Hepatocyte (in vitro differentiated cells): ENCODE data around the gene DMC1. TPM values are rescaled to one million over a fixed set of nuclear protein-coding genes. Genes with fewer than 3 reads are reported as not detected.

Experiments
- DNase-seq: peaks from one replicate; pipeline ENCODE4 v3.0.0-alpha.2; 2016; ENCODE audit warnings: low spot score
- H2AFZ ChIP-seq: fragments of 200-600 bp; sonication (generic); 2 replicates; pipeline ENCODE4 v1.6.0; 2016; ENCODE audit warnings: antibody characterized with exemption, mild to moderate bottlenecking
- H3K27ac ChIP-seq: fragments of 200-600 bp; sonication (generic); 2 replicates; pipeline ENCODE4 v1.5.1; 2016; ENCODE audit warnings: mild to moderate bottlenecking
- H3K27me3 ChIP-seq: fragments of 200-600 bp; sonication (generic); 2 replicates; pipeline ENCODE4 v1.6.1; 2016
- H3K36me3 ChIP-seq: fragments of 200-600 bp; sonication (generic); replicated peaks from 2 replicates; pipeline ENCODE4 v1.5.1; 2016; ENCODE audit warnings: low read depth; ENCODE audit not compliant: insufficient read depth
- H3K4me1 ChIP-seq: fragments of 200-600 bp; sonication (generic); 2 replicates; pipeline ENCODE4 v1.5.1; 2016; ENCODE audit warnings: mild to moderate bottlenecking, moderate library complexity; ENCODE audit not compliant: insufficient read depth
- H3K4me2 ChIP-seq: fragments of 200-600 bp; sonication (generic); 2 replicates; pipeline ENCODE4 v1.6.0; 2016
- H3K4me3 ChIP-seq: fragments of 200-600 bp; sonication (generic); 2 replicates; pipeline ENCODE4 v1.5.1; 2016; ENCODE audit warnings: mild to moderate bottlenecking
- H3K79me2 ChIP-seq: fragments of 200-600 bp; sonication (generic); 2 replicates; pipeline ENCODE4 v1.6.0; 2017; ENCODE audit warnings: mild to moderate bottlenecking
- H3K9me2 ChIP-seq: fragments of 200-600 bp; sonication (generic); replicated peaks from 2 replicates; pipeline ENCODE4 v1.6.0; 2017; ENCODE audit warnings: mild to moderate bottlenecking; ENCODE audit not compliant: insufficient read depth
- H3K9me3 ChIP-seq: fragments of 200-600 bp; sonication (generic); 2 replicates; pipeline ENCODE4 v1.5.1; 2016; ENCODE audit warnings: low read depth, mild to moderate bottlenecking
- H4K20me1 ChIP-seq: fragments of 200-600 bp; sonication (generic); 2 replicates; pipeline ENCODE4 v1.6.0; 2016; ENCODE audit warnings: mild to moderate bottlenecking; ENCODE audit not compliant: insufficient read depth, poor library complexity, severe bottlenecking
- EZH2 ChIP-seq: fragments of 200-600 bp; sonication (generic); IDR thresholded peaks from 2 replicates; pipeline ENCODE4 v1.6.1; 2016; ENCODE audit warnings: antibody characterized with exemption, mild to moderate bottlenecking, borderline replicate concordance
- EZH2phosphoT487 ChIP-seq: fragments of 200-600 bp; sonication (generic); IDR thresholded peaks from one replicate; pipeline ENCODE4 v1.6.1; 2018; ENCODE audit warnings: antibody characterized with exemption, mild to moderate bottlenecking, low read depth, moderate library complexity; ENCODE audit not compliant: unreplicated experiment, severe bottlenecking
- WGBS: methylation state at CpG from one replicate; pipeline ENCODE4 v1.1.6; 2016; ENCODE audit warnings: low lambda C conversion rate; ENCODE audit errors: missing lambda C conversion rate; 5-methylcytosine and 5-hydroxymethylcytosine counted together
- polyA plus RNA-seq: library from polyadenylated mRNA; unstranded; fragments of >200 nt; fragmentation: Nextera tagmentation; extraction: Ambion mirVana; gene quantifications from 2 replicates; pipeline ENCODE4 v1.2.1, GENCODE V29; 2016
- total RNA-seq: library from RNA; depleted of rRNA; stranded (reverse); fragments of >200 nt; gene quantifications from 2 replicates; pipeline ENCODE4 v1.2.3, GENCODE V29; 2014
- TF ChIP-seq, protein P1 (sequence below): fragments of 200-600 bp; sonication (generic); IDR thresholded peaks from 2 replicates; pipeline ENCODE4 v1.5.1; 2016; ENCODE audit warnings: antibody characterized with exemption, mild to moderate bottlenecking; ENCODE audit not compliant: poor library complexity

The DMC1 gene
- total and polyA plus RNA-seq, 2 experiments from 2014 or later = 0.74 to 0.80 TPM

DNA sequence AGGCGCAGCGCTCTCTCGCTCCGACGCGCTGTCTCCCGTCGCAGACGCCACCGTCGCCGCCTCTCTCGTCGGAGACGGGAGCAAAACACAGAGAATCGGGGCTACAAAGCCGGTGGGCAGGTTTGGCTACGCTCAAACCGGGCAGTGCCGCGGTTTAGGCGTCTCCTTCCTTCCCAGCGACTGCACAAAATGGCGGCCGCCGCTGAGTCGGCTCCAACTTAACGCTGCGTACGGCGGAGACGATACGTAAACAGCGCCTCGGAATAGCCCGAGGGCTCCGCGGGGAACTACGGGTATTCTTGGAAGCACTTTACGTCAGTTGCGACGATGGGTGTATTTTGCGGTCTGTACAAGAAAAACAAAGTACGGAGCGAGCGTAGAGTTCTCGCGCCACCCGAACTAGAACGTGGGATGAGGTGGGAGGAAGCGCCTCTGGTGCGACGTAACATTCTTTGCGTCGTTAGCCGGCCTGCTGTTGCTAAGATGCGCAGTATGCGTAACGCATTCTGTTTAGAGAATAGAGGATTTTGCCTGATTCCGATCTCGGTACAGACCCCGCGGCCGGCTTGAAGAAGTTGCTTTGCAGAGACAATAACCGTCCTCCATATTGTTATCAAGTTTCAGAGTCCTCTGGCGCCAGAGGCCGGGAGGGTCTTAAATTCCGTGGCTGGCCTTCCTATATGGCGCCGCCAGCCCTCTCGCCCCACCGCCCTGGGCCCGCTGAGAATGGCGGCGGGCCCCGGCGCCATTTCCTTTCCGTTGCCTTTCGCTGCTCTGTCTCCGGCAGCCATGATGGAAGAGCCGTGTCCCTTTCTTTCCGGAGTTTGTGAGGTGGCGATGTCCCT, 63.6 kb downstream of the DMC1 start, which contains the start of gene DDX17:
TSS of gene DDX17 (minus strand) at position 194 of the 845 bp plus-strand sequence.
- 2% methylated on average over 82 of the region's 83 CpGs for whole genome bisulfite sequencing
- TF ChIP-seq EZH2phosphoT487 = no peak
- no peak for TF ChIP-seq EZH2
- TF ChIP-seq, protein P1, sequence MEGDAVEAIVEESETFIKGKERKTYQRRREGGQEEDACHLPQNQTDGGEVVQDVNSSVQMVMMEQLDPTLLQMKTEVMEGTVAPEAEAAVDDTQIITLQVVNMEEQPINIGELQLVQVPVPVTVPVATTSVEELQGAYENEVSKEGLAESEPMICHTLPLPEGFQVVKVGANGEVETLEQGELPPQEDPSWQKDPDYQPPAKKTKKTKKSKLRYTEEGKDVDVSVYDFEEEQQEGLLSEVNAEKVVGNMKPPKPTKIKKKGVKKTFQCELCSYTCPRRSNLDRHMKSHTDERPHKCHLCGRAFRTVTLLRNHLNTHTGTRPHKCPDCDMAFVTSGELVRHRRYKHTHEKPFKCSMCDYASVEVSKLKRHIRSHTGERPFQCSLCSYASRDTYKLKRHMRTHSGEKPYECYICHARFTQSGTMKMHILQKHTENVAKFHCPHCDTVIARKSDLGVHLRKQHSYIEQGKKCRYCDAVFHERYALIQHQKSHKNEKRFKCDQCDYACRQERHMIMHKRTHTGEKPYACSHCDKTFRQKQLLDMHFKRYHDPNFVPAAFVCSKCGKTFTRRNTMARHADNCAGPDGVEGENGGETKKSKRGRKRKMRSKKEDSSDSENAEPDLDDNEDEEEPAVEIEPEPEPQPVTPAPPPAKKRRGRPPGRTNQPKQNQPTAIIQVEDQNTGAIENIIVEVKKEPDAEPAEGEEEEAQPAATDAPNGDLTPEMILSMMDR = no peak
- Histone ChIP-seq H3K27me3 (no peaks in the 10 kb centered on the region), H3K79me2 (peaks cover 50% of the 10 kb centered on the region), H3K27ac (peak within 1 kb of the TSS; percentile 99), H3K9me3 (no peaks in the 10 kb centered on the region), H4K20me1 (peaks cover 38% of the 10 kb centered on the region), H3K4me1 (peaks cover 10% of the 10 kb centered on the region), H3K4me2 (peak within 1 kb of the TSS; percentile 85), H2AFZ (peak within 1 kb of the TSS; percentile 91), H3K4me3 (peak within 1 kb of the TSS; percentile 52), H3K36me3 (no peaks in the 10 kb centered on the region), H3K9me2 (no peaks in the 10 kb centered on the region)
- DNase-seq = peak; percentile 97

DNA sequence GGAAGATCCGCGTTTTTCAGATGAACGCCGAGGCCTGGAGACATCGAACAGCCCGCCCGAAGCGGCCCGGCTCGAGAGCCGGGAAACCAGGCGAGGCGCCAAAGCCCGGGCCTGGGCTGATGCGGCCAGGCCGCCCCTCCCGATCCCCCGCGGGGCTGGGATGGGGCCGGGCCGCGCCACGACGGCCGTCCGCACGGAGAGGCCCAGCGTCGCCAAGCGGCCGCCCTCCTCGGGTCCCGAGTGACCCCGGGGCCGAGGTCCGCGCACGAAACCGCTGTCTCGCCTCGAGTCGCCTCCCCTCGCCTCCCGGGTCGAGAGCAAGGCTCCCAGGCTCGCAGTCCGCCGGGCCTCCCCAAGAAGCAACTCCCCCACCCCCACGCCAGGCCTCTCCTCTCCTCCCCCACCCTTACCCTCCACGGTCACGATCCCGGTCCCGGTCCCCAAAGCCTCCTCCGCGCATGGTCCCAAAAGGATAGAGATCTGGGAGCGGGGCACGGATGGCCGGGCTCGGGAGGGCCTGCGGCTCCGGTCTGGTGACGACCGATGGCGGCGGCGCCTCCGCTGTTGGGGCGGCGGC, 64.4 kb downstream of the DMC1 start:
- peak; percentile 85 for DNase-seq
- peaks cover 57% of the 10 kb centered on the region for H3K79me2 ChIP-seq
- peak overlapping the region; percentile 47 for H2AFZ ChIP-seq
- under 1% methylated on average over 37 of the region's 69 CpGs for WGBS
- H3K4me1 ChIP-seq = peaks cover 10% of the 10 kb centered on the region
- peaks cover 45% of the 10 kb centered on the region for H4K20me1 ChIP-seq
- peak overlapping the region; percentile 99 for H3K27ac ChIP-seq
- no peaks in the 10 kb centered on the region for H3K9me3 ChIP-seq
- no peaks in the 10 kb centered on the region for H3K9me2 ChIP-seq
- TF ChIP-seq, protein P1 = no peak
- no peak for TF ChIP-seq EZH2phosphoT487
- TF ChIP-seq EZH2 = no peak
- H3K36me3 ChIP-seq = no peaks in the 10 kb centered on the region
- H3K4me3 ChIP-seq = peak overlapping the region; percentile 52
- H3K27me3 ChIP-seq = no peaks in the 10 kb centered on the region
- H3K4me2 ChIP-seq = peak overlapping the region; percentile 85

DNA sequence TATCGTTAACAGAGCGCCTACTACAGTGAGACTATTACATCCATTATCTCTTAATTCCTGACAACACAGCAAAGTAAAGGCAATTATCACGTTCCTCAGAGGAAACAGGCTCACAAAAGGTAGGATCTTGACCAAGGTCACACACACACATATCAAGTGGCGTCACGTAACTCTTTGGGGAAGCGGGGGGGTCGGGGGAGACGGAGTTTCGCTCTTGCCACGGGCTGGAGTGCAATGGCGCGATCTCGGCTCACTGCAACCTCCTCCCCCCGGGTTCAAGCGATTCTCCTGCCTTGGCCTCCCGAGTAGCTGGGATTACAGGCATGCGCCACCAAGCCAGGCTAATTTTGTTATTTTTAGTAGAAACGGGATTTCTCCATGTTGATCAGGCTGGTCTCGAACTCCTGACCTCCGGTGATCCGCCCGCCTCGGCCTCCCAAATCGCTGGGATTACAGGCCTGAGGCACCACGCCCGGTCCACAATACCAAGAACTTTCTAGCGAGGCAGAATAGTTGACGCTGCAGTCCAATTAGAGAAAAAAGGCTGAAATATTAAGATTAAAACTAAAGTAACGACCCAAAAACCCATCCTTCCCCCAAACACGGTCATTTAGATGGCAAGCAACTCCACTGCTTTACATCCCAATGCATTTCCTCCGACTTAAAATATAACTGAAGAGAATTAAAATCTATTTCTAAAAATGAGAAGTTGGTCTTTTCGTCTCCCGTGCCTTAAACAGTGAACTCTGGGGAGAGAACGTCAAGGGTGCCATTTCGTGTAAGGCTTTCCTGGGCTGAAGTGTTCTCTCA, 65.0 kb downstream of the DMC1 start:
- peaks cover 10% of the 10 kb centered on the region for H3K4me1 ChIP-seq
- no peaks in the 10 kb centered on the region for H3K9me2 ChIP-seq
- peaks cover 62% of the 10 kb centered on the region for H3K79me2 ChIP-seq
- peak overlapping the region; percentile 52 for H3K4me3 ChIP-seq
- H3K27me3 ChIP-seq = no peaks in the 10 kb centered on the region
- peak overlapping the region; percentile 85 for H3K4me2 ChIP-seq
- H2AFZ ChIP-seq = peak overlapping the region; percentile 47
- 1% methylated on average over 35 of the region's 35 CpGs for WGBS
- peaks cover 52% of the 10 kb centered on the region for H4K20me1 ChIP-seq
- no peaks in the 10 kb centered on the region for H3K9me3 ChIP-seq
- H3K27ac ChIP-seq = peak overlapping the region; percentile 99
- DNase-seq = peak; percentile 70
- TF ChIP-seq, protein P1 = no peak
- no peaks in the 10 kb centered on the region for H3K36me3 ChIP-seq
